ENCODE results near the gene RNU11.

Gene RNU11

GRCh38 chr1:28604962-28605361 lies 43.4 kb upstream of the RNU11 start:
- Histone ChIP-seq H3K9me3 (ENCODE audit: severe bottlenecking) (no peaks in the 10 kb centered on the region), H3K36me3 (ENCODE audit: low read depth) (peaks cover 53% of the 10 kb centered on the region), H3K4me1 (ENCODE audit: insufficient read depth, poor library complexity, severe bottlenecking) (peaks cover 11% of the 10 kb centered on the region), H3K4me3 (ENCODE audit: severe bottlenecking) (no peak overlapping the region), H3K27ac (ENCODE audit: poor library complexity, severe bottlenecking) (no peak overlapping the region), H3K27me3 (ENCODE audit: insufficient read depth, poor library complexity, severe bottlenecking) (no peaks in the 10 kb centered on the region)
- TF ChIP-seq CTCF (IDR thresholded peaks at IDR 0.05; ENCODE audit: poor library complexity, severe bottlenecking) = no peak
- ATAC-seq (ENCODE audit: low read depth) = no peak
- no peak for DNase-seq (ENCODE audit: low spot score)

- TF ChIP-seq CTCF (IDR thresholded peaks at IDR 0.05; ENCODE audit: poor library complexity, severe bottlenecking) = no peak
- Histone ChIP-seq H3K27ac (ENCODE audit: poor library complexity, severe bottlenecking) (no peak overlapping the region), H3K4me1 (ENCODE audit: insufficient read depth, poor library complexity, severe bottlenecking) (peaks cover 7% of the 10 kb centered on the region), H3K4me3 (ENCODE audit: severe bottlenecking) (no peak overlapping the region), H3K27me3 (ENCODE audit: insufficient read depth, poor library complexity, severe bottlenecking) (no peaks in the 10 kb centered on the region), H3K9me3 (ENCODE audit: severe bottlenecking) (no peaks in the 10 kb centered on the region), H3K36me3 (ENCODE audit: low read depth) (peaks cover 68% of the 10 kb centered on the region)
- no peak for ATAC-seq (ENCODE audit: low read depth)
- no peak for DNase-seq (ENCODE audit: low spot score)
Observed at GRCh38 chr1:28606771-28607170, 41.6 kb upstream of the RNU11 start.

- Histone ChIP-seq H3K9me3 (ENCODE audit: severe bottlenecking) (no peaks in the 10 kb centered on the region), H3K27me3 (ENCODE audit: insufficient read depth, poor library complexity, severe bottlenecking) (no peaks in the 10 kb centered on the region), H3K27ac (ENCODE audit: poor library complexity, severe bottlenecking) (no peak overlapping the region), H3K4me1 (ENCODE audit: insufficient read depth, poor library complexity, severe bottlenecking) (no peaks in the 10 kb centered on the region), H3K36me3 (ENCODE audit: low read depth) (peaks cover 76% of the 10 kb centered on the region), H3K4me3 (ENCODE audit: severe bottlenecking) (no peak overlapping the region)
- TF ChIP-seq CTCF (IDR thresholded peaks at IDR 0.05; ENCODE audit: poor library complexity, severe bottlenecking) = no peak
- ATAC-seq (ENCODE audit: low read depth) (no peak), DNase-seq (ENCODE audit: low spot score) (no peak)
Observed at GRCh38 chr1:28613175-28613574, 35.2 kb upstream of the RNU11 start.

GRCh38 chr1:28631713-28632112 lies 16.7 kb upstream of the RNU11 start:
- H3K27ac ChIP-seq (ENCODE audit: poor library complexity, severe bottlenecking) = no peak overlapping the region
- H3K9me3 ChIP-seq (ENCODE audit: severe bottlenecking) = peaks cover 3% of the 10 kb centered on the region
- TF ChIP-seq CTCF (IDR thresholded peaks at IDR 0.05; ENCODE audit: poor library complexity, severe bottlenecking) = no peak
- no peaks in the 10 kb centered on the region for H3K36me3 ChIP-seq (ENCODE audit: low read depth)
- H3K4me3 ChIP-seq (ENCODE audit: severe bottlenecking) = no peak overlapping the region
- H3K27me3 ChIP-seq (ENCODE audit: insufficient read depth, poor library complexity, severe bottlenecking) = no peaks in the 10 kb centered on the region
- H3K4me1 ChIP-seq (ENCODE audit: insufficient read depth, poor library complexity, severe bottlenecking) = no peaks in the 10 kb centered on the region
- ATAC-seq (ENCODE audit: low read depth) = no peak
- no peak for DNase-seq (ENCODE audit: low spot score)

GRCh38 chr1:28632560-28632959 lies 15.8 kb upstream of the RNU11 start:
- Histone ChIP-seq H3K27me3 (ENCODE audit: insufficient read depth, poor library complexity, severe bottlenecking) (no peaks in the 10 kb centered on the region), H3K4me3 (ENCODE audit: severe bottlenecking) (no peak overlapping the region), H3K36me3 (ENCODE audit: low read depth) (no peaks in the 10 kb centered on the region), H3K27ac (ENCODE audit: poor library complexity, severe bottlenecking) (no peak overlapping the region), H3K9me3 (ENCODE audit: severe bottlenecking) (peaks cover 3% of the 10 kb centered on the region), H3K4me1 (ENCODE audit: insufficient read depth, poor library complexity, severe bottlenecking) (no peaks in the 10 kb centered on the region)
- no peak for TF ChIP-seq CTCF (IDR thresholded peaks at IDR 0.05; ENCODE audit: poor library complexity, severe bottlenecking)
- no peak for ATAC-seq (ENCODE audit: low read depth)
- DNase-seq (ENCODE audit: low spot score) = no peak

Data from RWPE2 (cell line).